ENCODE data around the gene DSPP.

- TF ChIP-seq CTCF (IDR thresholded peaks at IDR 0.05): no peak
- no peak for TF ChIP-seq POLR2A (IDR thresholded peaks at IDR 0.05)
These were observed 42.6 kb downstream of the DSPP start for GRCh38 chr4:87650938-87651337.
